GM21717 (cell line): ENCODE measurements around the gene CDH4.

ENCODE experiments used
- ATAC-seq: cut with Tn5 transposase; IDR thresholded peaks from one replicate; pipeline ENCODE4 v1.9.1; 2021; ENCODE audit warnings: mild to moderate bottlenecking, moderate library complexity; ENCODE audit not compliant: unreplicated experiment

CDH4 gene

GRCh38 chr20:61251529-61252393 lies at the start of gene CDH4:
CDH4 (plus strand) TSS chr20:61252261.
- ATAC-seq = no peak

DNA sequence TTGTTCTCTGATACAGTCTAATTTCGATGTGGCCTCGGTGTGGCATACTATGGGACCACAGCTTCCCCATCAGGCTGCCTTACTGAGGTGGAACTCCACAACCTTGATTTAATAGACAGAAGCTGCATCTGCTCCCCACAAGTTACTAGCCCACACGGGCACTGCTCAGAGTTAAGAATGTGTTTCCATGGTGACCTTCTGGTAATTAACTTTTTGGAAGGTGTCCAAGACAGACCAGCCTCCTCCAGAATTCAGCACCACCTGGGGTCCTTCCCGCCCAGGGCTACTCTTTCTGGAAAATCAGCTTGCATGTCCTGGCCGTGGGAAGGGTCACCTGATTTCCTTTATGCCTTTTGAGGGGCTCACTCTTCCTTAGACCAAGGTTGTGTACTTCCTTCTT lies 48.7 kb upstream of the CDH4 start:
- no peak for ATAC-seq

DNA sequence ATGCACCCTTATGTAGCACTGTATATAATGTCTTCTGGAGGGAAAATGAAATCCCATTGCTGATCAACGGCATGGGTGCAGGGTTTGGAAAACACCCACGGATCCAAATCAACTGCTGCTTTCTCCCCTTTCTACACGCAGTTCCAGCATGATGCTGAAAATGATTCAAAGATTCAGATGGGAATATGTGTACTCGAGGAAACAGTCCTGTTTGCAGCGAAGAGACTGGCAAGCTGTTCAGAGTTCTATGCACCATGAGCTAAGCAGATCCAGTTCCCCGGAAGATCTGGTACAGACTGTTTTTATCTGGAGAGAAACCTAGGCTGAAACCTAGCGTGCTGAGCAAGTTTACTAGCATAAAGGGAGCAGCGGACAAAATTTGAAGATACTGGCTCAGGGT lies 47.9 kb upstream of the CDH4 start:
- ATAC-seq = no peak

- ATAC-seq = no peak
These were observed 46.3 kb upstream of the CDH4 start for GRCh38 chr20:61205769-61206168.

DNA sequence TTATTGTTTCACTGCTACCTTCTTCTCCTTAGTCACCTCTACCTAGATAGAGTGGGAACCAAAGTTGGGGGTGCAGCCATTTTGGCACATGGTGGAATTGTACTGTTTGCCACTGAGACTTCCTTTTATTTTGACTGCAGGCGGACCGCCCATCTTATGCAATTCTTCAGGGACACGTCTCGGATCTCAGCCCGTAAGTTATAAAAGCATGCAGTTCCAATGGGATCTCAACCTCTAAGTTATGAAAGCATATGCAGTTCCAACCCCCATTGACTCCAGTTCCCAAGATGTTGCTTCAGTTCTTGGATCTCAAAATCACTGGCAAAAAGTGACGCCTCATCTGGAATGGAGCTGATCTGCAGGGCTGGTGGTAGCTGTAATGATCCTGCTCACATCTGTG lies 41.2 kb upstream of the CDH4 start:
- no peak for ATAC-seq

- no peak for ATAC-seq
These were observed 34.2 kb upstream of the CDH4 start for GRCh38 chr20:61217848-61218247.

DNA sequence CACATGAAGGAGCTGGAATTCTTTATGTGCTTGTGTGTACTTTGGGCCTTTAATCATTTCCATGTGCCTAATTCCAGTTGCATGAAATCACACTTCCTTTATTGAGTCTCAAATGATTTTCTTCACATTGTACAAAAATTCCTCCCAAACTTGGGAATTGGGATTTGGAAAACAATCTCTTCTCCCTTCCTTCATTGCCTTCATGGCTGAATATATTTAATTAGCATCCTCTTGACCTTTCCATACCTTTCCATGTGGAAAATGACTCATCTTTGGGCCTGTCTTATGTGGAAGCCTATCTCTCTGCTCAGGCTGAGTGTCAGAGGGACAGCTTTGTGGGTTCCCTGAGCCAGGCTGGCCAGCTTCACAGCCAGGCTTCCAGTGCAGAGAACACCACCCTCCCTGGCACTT lies 33.0 kb upstream of the CDH4 start:
- ATAC-seq = no peak

- ATAC-seq = no peak
These were observed 31.9 kb upstream of the CDH4 start for GRCh38 chr20:61220131-61220530.

GRCh38 chr20:61220626-61221325 lies 31.3 kb upstream of the CDH4 start:
- no peak for ATAC-seq

DNA sequence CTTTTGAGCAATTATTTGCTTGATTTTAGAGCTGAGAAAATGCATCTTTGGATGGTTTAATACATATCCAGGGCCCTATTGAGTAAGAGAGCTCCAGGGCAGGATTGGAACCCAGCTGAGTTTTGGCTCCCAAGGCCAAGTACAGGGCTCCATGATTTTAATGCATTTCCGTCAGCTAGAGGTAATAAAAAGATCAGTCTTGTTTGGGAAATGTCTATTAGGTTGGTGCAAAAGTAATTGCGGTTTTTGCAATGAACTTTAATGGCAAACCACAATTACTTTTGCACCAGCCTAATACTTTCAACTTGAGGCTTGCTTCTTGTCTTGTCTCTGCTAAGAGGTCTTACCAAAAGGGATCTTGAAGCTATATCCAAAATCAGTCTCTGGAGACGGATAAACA lies 29.4 kb upstream of the CDH4 start:
- no peak for ATAC-seq

DNA sequence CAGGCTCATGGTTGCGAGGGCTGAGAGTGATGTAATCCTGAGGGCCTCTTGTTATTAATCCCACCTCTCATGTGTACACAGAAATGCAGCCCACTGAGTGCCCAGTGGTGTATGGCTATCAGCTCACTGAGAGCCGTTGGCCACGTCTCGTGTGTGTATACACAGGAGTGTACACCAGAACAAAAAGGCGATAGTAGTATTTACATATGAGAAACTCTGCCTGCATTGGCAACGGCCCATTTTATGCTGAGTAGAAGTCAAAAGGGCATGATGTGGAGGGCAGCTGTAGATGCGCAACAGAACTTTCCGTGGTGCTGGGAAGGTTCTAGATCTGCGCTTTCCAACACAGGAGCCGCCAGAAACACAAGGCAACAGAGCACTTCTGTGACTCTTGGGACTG lies 28.9 kb upstream of the CDH4 start:
- no peak for ATAC-seq

DNA sequence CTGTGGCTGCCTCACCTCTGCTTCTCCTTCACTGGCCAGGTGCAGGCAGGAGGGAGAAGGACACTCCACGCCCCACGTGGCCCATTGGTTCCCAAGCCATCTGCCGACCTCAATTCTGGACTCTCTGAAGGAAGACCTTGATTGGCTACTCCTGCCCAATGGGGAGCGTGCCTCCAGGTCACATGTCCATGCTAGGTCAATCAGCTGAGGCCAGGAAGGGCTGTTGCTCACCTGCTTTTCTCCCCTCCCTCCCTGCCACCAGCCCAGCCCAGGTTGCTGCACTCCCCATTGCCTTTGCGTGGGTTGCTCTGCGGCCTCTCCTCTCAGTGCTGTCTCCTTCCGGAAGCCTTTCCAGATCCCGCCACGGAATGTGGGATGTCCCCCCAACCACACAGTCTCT lies 21.9 kb upstream of the CDH4 start:
- ATAC-seq = no peak

- ATAC-seq = no peak
These were observed 18.5 kb upstream of the CDH4 start for GRCh38 chr20:61233590-61233989.

DNA sequence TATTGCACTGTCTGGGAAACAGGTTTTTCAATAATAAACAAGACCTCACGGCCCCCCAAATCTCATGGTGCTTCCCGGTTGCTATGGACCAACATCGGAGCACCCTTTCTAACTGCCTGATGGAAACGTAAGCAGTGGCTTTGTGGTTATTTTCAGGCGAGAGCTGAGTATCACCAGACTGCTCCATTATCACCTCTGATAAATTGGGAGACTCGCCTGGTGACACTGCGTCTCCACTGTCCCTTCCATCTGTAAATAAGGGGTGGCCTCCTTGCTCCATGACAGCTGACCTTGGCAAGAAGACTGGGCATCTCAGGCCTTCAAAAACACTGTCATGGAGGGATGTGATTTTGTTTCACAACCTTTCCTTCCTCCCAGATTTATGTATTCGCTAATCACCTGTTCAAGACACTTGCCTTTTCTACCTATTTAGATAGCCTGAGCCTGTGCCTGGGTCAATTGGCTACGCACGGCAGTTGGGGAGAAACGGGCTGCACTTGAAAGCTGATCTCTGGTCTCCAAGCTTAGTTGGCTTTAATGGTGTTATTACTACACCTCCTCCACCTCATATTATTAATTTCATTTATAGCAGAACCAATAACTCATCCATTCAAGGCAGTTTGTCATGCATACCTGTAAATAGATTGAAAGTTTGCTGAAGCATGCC lies 17.7 kb upstream of the CDH4 start:
- no peak for ATAC-seq

DNA sequence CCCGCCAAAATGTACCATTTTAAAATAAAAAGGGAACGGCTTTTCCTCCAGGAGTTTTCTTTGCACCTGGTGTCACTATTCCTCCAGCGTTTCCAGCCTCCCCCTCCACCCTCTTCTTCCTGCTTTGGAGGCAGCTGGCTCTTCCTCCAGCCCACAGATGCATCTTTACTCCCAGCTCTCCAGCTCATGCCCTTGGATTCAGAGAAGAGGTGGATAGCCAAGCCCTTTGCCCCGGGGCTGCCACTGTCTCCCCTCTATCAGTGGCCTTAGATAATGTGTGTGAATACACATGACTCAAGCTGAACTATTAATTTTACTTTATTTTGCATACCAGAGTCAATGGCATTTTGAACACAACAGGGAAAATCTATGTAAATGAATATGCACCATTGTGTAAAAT lies 15.3 kb upstream of the CDH4 start:
- ATAC-seq = no peak

GRCh38 chr20:61238813-61239212 lies 13.2 kb upstream of the CDH4 start:
- no peak for ATAC-seq

DNA sequence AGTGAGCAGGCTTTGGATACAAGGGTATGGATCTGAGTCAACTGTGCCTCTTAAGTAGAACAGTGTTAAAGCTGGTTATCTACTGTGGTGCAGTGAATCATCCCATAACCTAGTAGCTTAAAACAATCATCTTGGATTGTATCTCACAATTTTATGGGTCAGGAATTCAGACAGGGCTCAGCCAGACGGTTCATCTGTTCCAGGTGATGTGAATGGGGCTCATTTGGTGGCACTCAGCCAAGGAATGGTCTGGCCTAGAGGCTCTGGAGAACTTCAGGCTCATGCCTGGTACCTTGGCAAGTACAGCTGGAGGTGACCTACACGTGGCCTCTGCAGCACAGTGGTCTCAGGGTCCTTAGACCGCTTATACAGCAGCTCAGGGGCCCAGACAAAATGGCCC lies 11.2 kb upstream of the CDH4 start:
- no peak for ATAC-seq

- ATAC-seq = no peak
These were observed 7.8 kb upstream of the CDH4 start for GRCh38 chr20:61244213-61244612.

- ATAC-seq = no peak
These were observed 5.8 kb upstream of the CDH4 start for GRCh38 chr20:61246269-61246668.

DNA sequence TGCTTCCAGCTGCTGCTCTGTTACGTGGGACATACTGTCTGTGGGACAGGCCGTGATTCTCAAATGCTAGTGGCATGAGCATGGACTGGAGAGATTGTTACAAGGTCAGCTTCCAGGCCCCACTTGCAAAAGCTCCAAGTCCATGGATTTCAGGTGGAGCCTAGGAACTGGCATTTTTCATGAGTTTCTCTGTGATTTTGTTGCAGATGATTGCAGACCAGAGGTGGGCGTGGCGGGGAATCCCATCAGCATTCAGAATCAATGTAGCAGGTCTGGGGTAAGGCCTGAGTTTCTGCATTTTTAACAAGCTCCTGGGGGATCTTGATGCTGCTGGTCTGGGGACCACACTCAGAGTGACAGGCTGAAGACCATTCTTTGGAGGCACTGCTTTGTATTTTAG lies 2.4 kb upstream of the CDH4 start:
- ATAC-seq = no peak

GRCh38 chr20:61252601-61253263 lies 671 bp downstream of the CDH4 start:
- no peak for ATAC-seq
